HepG2 (cell line): ENCODE data around the gene XCL2. TPM values are rescaled to one million over a fixed set of nuclear protein-coding genes. Genes with fewer than 3 reads are reported as not detected.

Experiments used
- CAMTA2 ChIP-seq: sonication (generic); formaldehyde crosslinking; IDR thresholded peaks from 2 replicates; pipeline ENCODE4 v1.4.0; 2020; ENCODE audit warnings: mild to moderate bottlenecking, missing genetic modification reagents, borderline replicate concordance
- GFI1 ChIP-seq: sonication (generic); formaldehyde crosslinking; IDR thresholded peaks from 2 replicates; pipeline ENCODE4 v1.5.0; 2020; ENCODE audit warnings: missing genetic modification reagents, mild to moderate bottlenecking, borderline replicate concordance
- HOXA9 ChIP-seq: sonication (generic); formaldehyde crosslinking; IDR thresholded peaks from 2 replicates; pipeline ENCODE4 v1.8.1; 2022; ENCODE audit warnings: missing genetic modification reagents, mild to moderate bottlenecking, moderate library complexity, borderline replicate concordance
- JUNB ChIP-seq: sonication (generic); formaldehyde crosslinking; IDR thresholded peaks from 2 replicates; pipeline ENCODE4 v1.8.0; 2022; ENCODE audit warnings: missing genetic modification reagents, mild to moderate bottlenecking, borderline replicate concordance
- KDM4B ChIP-seq: sonication (generic); formaldehyde crosslinking; IDR thresholded peaks from 2 replicates; pipeline ENCODE4 v1.4.0; 2020; ENCODE audit warnings: missing genetic modification reagents
- KDM6A ChIP-seq: IDR thresholded peaks from 2 replicates; pipeline ENCODE4 v1.6.1; 2016; ENCODE audit warnings: low read depth
- NCOA2 ChIP-seq: sonication (generic); formaldehyde crosslinking; IDR thresholded peaks from 2 replicates; pipeline ENCODE4 v1.8.0; 2022; ENCODE audit warnings: inconsistent platforms
- NR2F6 ChIP-seq, 2 experiments: IDR thresholded peaks; 2 replicates each; pipeline ENCODE4 v1.6.1; 2016; ENCODE audit warnings: antibody characterized with exemption in 1 of 2, mild to moderate bottlenecking in 1 of 2
- RARA ChIP-seq: IDR thresholded peaks from 2 replicates; pipeline ENCODE4 v1.6.1; 2016; ENCODE audit warnings: missing genetic modification reagents, missing compliant biosample characterization
- RFX1 ChIP-seq: fragments of 450-650 bp; IDR thresholded peaks from 2 replicates; pipeline ENCODE4 v1.6.1; 2017
- SRSF4 ChIP-seq: fragments of 200-400 bp; formaldehyde crosslinking; IDR thresholded peaks from one replicate; pipeline ENCODE4 v1.6.1; 2018; ENCODE audit warnings: mild to moderate bottlenecking, low read depth, low read length, moderate library complexity; ENCODE audit not compliant: poor library complexity, severe bottlenecking
- STAG1 ChIP-seq: sonication (generic); formaldehyde crosslinking; IDR thresholded peaks from 2 replicates; pipeline ENCODE4 v1.4.0; 2020; ENCODE audit warnings: missing genetic modification reagents
- TCF7L2 ChIP-seq: IDR thresholded peaks from 2 replicates; pipeline ENCODE4 v1.6.1; 2011; ENCODE audit warnings: mild to moderate bottlenecking, low read depth, low read length, moderate library complexity
- ZMYM2 ChIP-seq: sonication (generic); formaldehyde crosslinking; IDR thresholded peaks from 2 replicates; pipeline ENCODE4 v1.8.0; 2022; ENCODE audit warnings: mild to moderate bottlenecking, missing genetic modification reagents
- ZNF20 ChIP-seq: sonication (generic); formaldehyde crosslinking; IDR thresholded peaks from 2 replicates; pipeline ENCODE4 v1.4.0; 2020; ENCODE audit warnings: mild to moderate bottlenecking, moderate library complexity, missing genetic modification reagents
- ZNF326 ChIP-seq: sonication (generic); formaldehyde crosslinking; IDR thresholded peaks from 2 replicates; pipeline ENCODE4 v1.4.0; 2020; ENCODE audit warnings: missing genetic modification reagents, borderline replicate concordance
- ZNF432 ChIP-seq: sonication (generic); formaldehyde crosslinking; IDR thresholded peaks from 2 replicates; pipeline ENCODE4 v1.5.0; 2020; ENCODE audit warnings: missing genetic modification reagents, mild to moderate bottlenecking, borderline replicate concordance
- polyA plus RNA-seq, 8 experiments: library from polyadenylated mRNA; depleted of rRNA in 3 of 8; stranded (reverse) in 7 of 8; unstranded in 1 of 8; fragments of >200 nt; fragmentation: Illumina TruSeq in 4 of 8; extraction: Trizol in 4 of 8; gene quantifications; 2 replicates each; pipeline versions ENCODE4 v1.2.1 to v1.2.3, GENCODE V29; 2011 to 2016; ENCODE audit warnings: low read depth in 4 of 8, missing spikeins in 1 of 8, mixed read lengths in 1 of 8; ENCODE audit not compliant: insufficient read depth in 1 of 8
- total RNA-seq, 5 experiments: library from RNA; depleted of rRNA; stranded (reverse); fragments of >200 nt; fragmentation: Illumina TruSeq; extraction: Trizol; gene quantifications; 2 replicates each; pipeline ENCODE4 v1.2.3, GENCODE V29; 2016; ENCODE audit warnings: low read depth in 1 of 5
- TF ChIP-seq, protein P1 (sequence below): sonication (generic); formaldehyde crosslinking; conservative IDR thresholded peaks from 2 replicates; pipeline ENCODE4 v1.4.0; 2020; ENCODE audit warnings: missing genetic modification reagents
- TF ChIP-seq, protein P2 (sequence below): sonication (generic); formaldehyde crosslinking; IDR thresholded peaks from 2 replicates; pipeline ENCODE4 v1.8.1; 2023; ENCODE audit warnings: missing genetic modification reagents, mild to moderate bottlenecking, borderline replicate concordance
- TF ChIP-seq, protein P3 (sequence below): sonication (generic); formaldehyde crosslinking; IDR thresholded peaks from 2 replicates; pipeline ENCODE4 v1.5.0; 2020; ENCODE audit warnings: mild to moderate bottlenecking, missing genetic modification reagents, borderline replicate concordance
- TF ChIP-seq, protein P4 (sequence below): sonication (generic); formaldehyde crosslinking; IDR thresholded peaks from 2 replicates; pipeline ENCODE4 v1.4.0; 2020; ENCODE audit warnings: missing genetic modification reagents, borderline replicate concordance
- TF ChIP-seq, protein P5 (sequence below): conservative IDR thresholded peaks from 2 replicates; pipeline ENCODE4 v1.6.1; 2018; ENCODE audit warnings: missing genetic modification reagents

XCL2 gene
- total and polyA plus RNA-seq, 2 of the 13 experiments (the other 11 are each of a cell fraction or from before 2014, with no cell fraction given) = 0.50 TPM; not detected in 1

DNA sequence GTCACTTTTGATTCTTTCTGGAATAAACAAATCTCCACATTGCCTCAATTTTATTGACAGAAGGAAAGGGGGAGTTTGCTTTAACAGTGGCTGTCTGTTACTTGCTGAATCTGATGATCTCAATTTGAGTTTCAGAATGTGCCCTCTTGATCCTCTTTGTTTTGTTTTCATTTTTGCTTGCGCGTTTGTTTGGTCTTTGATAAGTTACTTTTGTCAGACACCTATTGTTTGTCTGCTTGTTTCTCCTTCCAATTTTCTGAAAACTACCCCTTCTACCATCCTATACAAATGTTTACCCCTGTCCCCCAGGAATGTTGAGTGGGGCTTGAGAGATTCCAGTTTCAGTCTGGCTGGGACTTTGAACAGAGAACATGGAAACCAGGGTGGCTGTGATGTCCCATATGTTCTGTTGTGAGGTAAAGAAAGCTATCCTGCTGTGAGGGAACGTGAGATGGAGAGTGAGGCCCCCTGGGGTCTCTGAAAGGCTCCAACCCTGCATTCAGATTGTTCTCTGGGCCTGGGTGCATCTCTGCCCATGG is 11.8 kb upstream of the XCL2 start (continued):
- TF ChIP-seq, protein P1, sequence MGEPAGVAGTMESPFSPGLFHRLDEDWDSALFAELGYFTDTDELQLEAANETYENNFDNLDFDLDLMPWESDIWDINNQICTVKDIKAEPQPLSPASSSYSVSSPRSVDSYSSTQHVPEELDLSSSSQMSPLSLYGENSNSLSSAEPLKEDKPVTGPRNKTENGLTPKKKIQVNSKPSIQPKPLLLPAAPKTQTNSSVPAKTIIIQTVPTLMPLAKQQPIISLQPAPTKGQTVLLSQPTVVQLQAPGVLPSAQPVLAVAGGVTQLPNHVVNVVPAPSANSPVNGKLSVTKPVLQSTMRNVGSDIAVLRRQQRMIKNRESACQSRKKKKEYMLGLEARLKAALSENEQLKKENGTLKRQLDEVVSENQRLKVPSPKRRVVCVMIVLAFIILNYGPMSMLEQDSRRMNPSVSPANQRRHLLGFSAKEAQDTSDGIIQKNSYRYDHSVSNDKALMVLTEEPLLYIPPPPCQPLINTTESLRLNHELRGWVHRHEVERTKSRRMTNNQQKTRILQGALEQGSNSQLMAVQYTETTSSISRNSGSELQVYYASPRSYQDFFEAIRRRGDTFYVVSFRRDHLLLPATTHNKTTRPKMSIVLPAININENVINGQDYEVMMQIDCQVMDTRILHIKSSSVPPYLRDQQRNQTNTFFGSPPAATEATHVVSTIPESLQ (CRISPR knock-in tag) = no peak
- peak; percentile 53 for TF ChIP-seq RARA (CRISPR knock-in tag)
- TF ChIP-seq HOXA9 (CRISPR knock-in tag) = no peak
- TF ChIP-seq GFI1 = peak; percentile 84
- TF ChIP-seq, protein P2, sequence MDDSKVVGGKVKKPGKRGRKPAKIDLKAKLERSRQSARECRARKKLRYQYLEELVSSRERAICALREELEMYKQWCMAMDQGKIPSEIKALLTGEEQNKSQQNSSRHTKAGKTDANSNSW (CRISPR knock-in tag) = no peak
- TF ChIP-seq NCOA2 (CRISPR knock-in tag) = peak; percentile 70; the same call in 1 of the 2 replicates
- TF ChIP-seq CAMTA2 (CRISPR knock-in tag) = no peak
- TF ChIP-seq, protein P3, sequence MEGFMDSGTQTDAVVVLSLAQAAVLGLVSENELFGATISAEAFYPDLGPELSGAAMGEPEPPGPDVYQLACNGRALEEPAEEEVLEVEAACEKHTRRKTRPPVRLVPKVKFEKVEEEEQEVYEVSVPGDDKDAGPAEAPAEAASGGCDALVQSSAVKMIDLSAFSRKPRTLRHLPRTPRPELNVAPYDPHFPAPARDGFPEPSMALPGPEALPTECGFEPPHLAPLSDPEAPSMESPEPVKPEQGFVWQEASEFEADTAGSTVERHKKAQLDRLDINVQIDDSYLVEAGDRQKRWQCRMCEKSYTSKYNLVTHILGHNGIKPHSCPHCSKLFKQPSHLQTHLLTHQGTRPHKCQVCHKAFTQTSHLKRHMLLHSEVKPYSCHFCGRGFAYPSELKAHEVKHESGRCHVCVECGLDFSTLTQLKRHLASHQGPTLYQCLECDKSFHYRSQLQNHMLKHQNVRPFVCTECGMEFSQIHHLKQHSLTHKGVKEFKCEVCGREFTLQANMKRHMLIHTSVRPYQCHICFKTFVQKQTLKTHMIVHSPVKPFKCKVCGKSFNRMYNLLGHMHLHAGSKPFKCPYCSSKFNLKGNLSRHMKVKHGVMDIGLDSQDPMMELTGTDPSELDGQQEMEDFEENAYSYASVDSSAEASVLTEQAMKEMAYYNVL (CRISPR knock-in tag) = peak; percentile 92
- 0 out of 2 replicates have a peak, but pooled peaks have one; percentile 39 for TF ChIP-seq KDM6A (CRISPR knock-in tag)
- TF ChIP-seq STAG1 = no peak
- TF ChIP-seq NR2F6 (IDR thresholded peaks at IDR 0.05) = 0 out of 2 replicates have a peak, but pooled peaks have one; percentile 33
- TF ChIP-seq NR2F6 (CRISPR knock-in tag; IDR thresholded peaks at IDR 0.05) = 0 out of 2 replicates have a peak, but pooled peaks have one; percentile 16
- no peak for TF ChIP-seq ZNF20 (CRISPR knock-in tag)
- TF ChIP-seq ZNF432 (CRISPR knock-in tag) = no peak
- no peak for TF ChIP-seq ZNF326
- no peak for TF ChIP-seq TCF7L2
- TF ChIP-seq, protein P4, sequence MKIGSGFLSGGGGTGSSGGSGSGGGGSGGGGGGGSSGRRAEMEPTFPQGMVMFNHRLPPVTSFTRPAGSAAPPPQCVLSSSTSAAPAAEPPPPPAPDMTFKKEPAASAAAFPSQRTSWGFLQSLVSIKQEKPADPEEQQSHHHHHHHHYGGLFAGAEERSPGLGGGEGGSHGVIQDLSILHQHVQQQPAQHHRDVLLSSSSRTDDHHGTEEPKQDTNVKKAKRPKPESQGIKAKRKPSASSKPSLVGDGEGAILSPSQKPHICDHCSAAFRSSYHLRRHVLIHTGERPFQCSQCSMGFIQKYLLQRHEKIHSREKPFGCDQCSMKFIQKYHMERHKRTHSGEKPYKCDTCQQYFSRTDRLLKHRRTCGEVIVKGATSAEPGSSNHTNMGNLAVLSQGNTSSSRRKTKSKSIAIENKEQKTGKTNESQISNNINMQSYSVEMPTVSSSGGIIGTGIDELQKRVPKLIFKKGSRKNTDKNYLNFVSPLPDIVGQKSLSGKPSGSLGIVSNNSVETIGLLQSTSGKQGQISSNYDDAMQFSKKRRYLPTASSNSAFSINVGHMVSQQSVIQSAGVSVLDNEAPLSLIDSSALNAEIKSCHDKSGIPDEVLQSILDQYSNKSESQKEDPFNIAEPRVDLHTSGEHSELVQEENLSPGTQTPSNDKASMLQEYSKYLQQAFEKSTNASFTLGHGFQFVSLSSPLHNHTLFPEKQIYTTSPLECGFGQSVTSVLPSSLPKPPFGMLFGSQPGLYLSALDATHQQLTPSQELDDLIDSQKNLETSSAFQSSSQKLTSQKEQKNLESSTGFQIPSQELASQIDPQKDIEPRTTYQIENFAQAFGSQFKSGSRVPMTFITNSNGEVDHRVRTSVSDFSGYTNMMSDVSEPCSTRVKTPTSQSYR (CRISPR knock-in tag) = 0 out of 2 replicates have a peak, but pooled peaks have one; percentile 22
- no peak for TF ChIP-seq ZMYM2 (CRISPR knock-in tag)
- TF ChIP-seq JUNB (CRISPR knock-in tag) = no peak
- TF ChIP-seq KDM4B (CRISPR knock-in tag) = no peak
- TF ChIP-seq, protein P5, sequence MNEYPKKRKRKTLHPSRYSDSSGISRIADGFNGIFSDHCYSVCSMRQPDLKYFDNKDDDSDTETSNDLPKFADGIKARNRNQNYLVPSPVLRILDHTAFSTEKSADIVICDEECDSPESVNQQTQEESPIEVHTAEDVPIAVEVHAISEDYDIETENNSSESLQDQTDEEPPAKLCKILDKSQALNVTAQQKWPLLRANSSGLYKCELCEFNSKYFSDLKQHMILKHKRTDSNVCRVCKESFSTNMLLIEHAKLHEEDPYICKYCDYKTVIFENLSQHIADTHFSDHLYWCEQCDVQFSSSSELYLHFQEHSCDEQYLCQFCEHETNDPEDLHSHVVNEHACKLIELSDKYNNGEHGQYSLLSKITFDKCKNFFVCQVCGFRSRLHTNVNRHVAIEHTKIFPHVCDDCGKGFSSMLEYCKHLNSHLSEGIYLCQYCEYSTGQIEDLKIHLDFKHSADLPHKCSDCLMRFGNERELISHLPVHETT = no peak
- TF ChIP-seq RFX1 = no peak
- TF ChIP-seq SRSF4 = no peak
